Left renal pelvis (tissue), 4 donors: ENCODE results near the gene TBC1D9B. TPM values are rescaled to one million over a fixed set of nuclear protein-coding genes. Genes with fewer than 3 reads are reported as not detected.

Experiments
- DNase-seq, 4 donors: peaks; one replicate each; pipeline ENCODE4 v3.0.0-alpha.2; 2013; ENCODE audit warnings: low read depth in 4 of 4, low spot score in 3 of 4
- polyA plus RNA-seq, 4 donors: library from polyadenylated mRNA; unstranded; fragments of 120-200 nt; gene quantifications; one replicate each; pipeline ENCODE4 v1.2.1, GENCODE V29; 2013; ENCODE audit not compliant: insufficient read length in 4 of 4

Gene TBC1D9B
- 100 to 1,000 TPM in 2 of 4 donors, 10 to 100 TPM in 2; 95.5 to 137 (median 102) TPM for polyA plus RNA-seq

- peak; percentile 14 to 58 (median 50) for DNase-seq
Measured at GRCh38 chr5:179907556-179908324, at the start of gene TBC1D9B. TBC1D9B (minus strand) TSS chr5:179907897; CDS start chr5:179907821, 76 bp downstream.

GRCh38 chr5:179955630-179956029 is 47.9 kb upstream of the TBC1D9B start:
- no peak for DNase-seq

GRCh38 chr5:179955062-179955461 is 47.4 kb upstream of the TBC1D9B start:
- DNase-seq, result no peak

- no peak for DNase-seq
Measured at GRCh38 chr5:179954434-179954833, 46.7 kb upstream of the TBC1D9B start.

- no peak for DNase-seq
Measured at GRCh38 chr5:179953987-179954386, 46.3 kb upstream of the TBC1D9B start.

- no peak for DNase-seq
Measured at GRCh38 chr5:179936976-179937681, 29.4 kb upstream of the TBC1D9B start.

- no peak for DNase-seq
Measured at GRCh38 chr5:179930788-179931473, 23.2 kb upstream of the TBC1D9B start.

- no peak for DNase-seq
Measured at GRCh38 chr5:179927824-179928223, 20.1 kb upstream of the TBC1D9B start.

GRCh38 chr5:179926657-179927056 is 19.0 kb upstream of the TBC1D9B start:
- DNase-seq, result no peak

GRCh38 chr5:179923436-179923835 is 15.7 kb upstream of the TBC1D9B start:
- DNase-seq, result no peak

GRCh38 chr5:179920175-179920574 is 12.5 kb upstream of the TBC1D9B start:
- DNase-seq, result no peak

GRCh38 chr5:179919487-179920060 is 11.9 kb upstream of the TBC1D9B start:
- DNase-seq, result no peak

GRCh38 chr5:179918742-179919486 is 11.2 kb upstream of the TBC1D9B start:
- DNase-seq, result no peak

GRCh38 chr5:179916523-179916922 is 8.8 kb upstream of the TBC1D9B start:
- no peak for DNase-seq

GRCh38 chr5:179915406-179915935 is 7.8 kb upstream of the TBC1D9B start:
- no peak for DNase-seq

GRCh38 chr5:179914032-179914755 is 6.5 kb upstream of the TBC1D9B start:
- DNase-seq, result no peak

- no peak for DNase-seq
Measured at GRCh38 chr5:179913461-179913860, 5.8 kb upstream of the TBC1D9B start.

GRCh38 chr5:179912951-179913350 is 5.3 kb upstream of the TBC1D9B start:
- no peak for DNase-seq

- no peak for DNase-seq
Measured at GRCh38 chr5:179912386-179912785, 4.7 kb upstream of the TBC1D9B start.
